K562 (cell line): Measurements from ENCODE around the gene GCNT2. TPM values are rescaled to one million over a fixed set of nuclear protein-coding genes. Genes with fewer than 3 reads are reported as not detected.

Experiments used
- BCL6 ChIP-seq: fragments of 250-450 bp; sonication (Bioruptor Pico); IDR thresholded peaks from 2 replicates; pipeline ENCODE4 v1.4.0; 2020
- ERF ChIP-seq: fragments of 450-650 bp; formaldehyde crosslinking; IDR thresholded peaks from 2 replicates; pipeline ENCODE4 v1.4.0; 2020; ENCODE audit warnings: mild to moderate bottlenecking, mixed read lengths
- ESRRB ChIP-seq: fragments of 250-450 bp; sonication (Bioruptor Pico); IDR thresholded peaks from 2 replicates; pipeline ENCODE4 v1.5.0; 2020; ENCODE audit warnings: mild to moderate bottlenecking, moderate library complexity, borderline replicate concordance
- ETV1 ChIP-seq: fragments of 450-650 bp; conservative IDR thresholded peaks from 2 replicates; pipeline ENCODE4 v1.6.1; 2016; ENCODE audit warnings: missing genetic modification characterization, control low read depth, low read depth, missing compliant biosample characterization
- HDAC8 ChIP-seq: fragments of 450-650 bp; IDR thresholded peaks from 2 replicates; pipeline ENCODE4 v1.6.1; 2016; ENCODE audit warnings: mild to moderate bottlenecking, missing genetic modification characterization, moderate library complexity, missing compliant biosample characterization
- KDM5B ChIP-seq: fragments of 200-600 bp; sonication (generic); IDR thresholded peaks from 2 replicates; pipeline ENCODE4 v1.6.1; 2012; ENCODE audit warnings: low read depth, mild to moderate bottlenecking, moderate library complexity, low read length, control low read depth, inconsistent platforms; ENCODE audit not compliant: insufficient replicate concordance
- KLF16 ChIP-seq: IDR thresholded peaks from 2 replicates; pipeline ENCODE4 v1.6.1; 2016; ENCODE audit warnings: antibody characterized with exemption
- OTX1 ChIP-seq: fragments of 450-650 bp; formaldehyde crosslinking; IDR thresholded peaks from 2 replicates; pipeline ENCODE4 v1.4.0; 2022; ENCODE audit warnings: mild to moderate bottlenecking
- SAP30 ChIP-seq: fragments of 200-600 bp; sonication (generic); IDR thresholded peaks from 2 replicates; pipeline ENCODE4 v1.6.1; 2012; ENCODE audit warnings: borderline replicate concordance, low read depth, mild to moderate bottlenecking, moderate library complexity, low read length, control low read depth, inconsistent platforms; ENCODE audit not compliant: insufficient read depth, poor library complexity, severe bottlenecking
- SRSF3 ChIP-seq: fragments of 200-400 bp; formaldehyde crosslinking; IDR thresholded peaks from 2 replicates; pipeline ENCODE4 v1.6.1; 2016; ENCODE audit warnings: mild to moderate bottlenecking, low read length, moderate library complexity; ENCODE audit not compliant: insufficient read depth
- ZBTB17 ChIP-seq: fragments of 450-650 bp; formaldehyde crosslinking; IDR thresholded peaks from 2 replicates; pipeline ENCODE4 v1.4.0; 2020; ENCODE audit warnings: mild to moderate bottlenecking
- ZKSCAN3 ChIP-seq: fragments of 250-450 bp; sonication (Bioruptor Pico); IDR thresholded peaks from 2 replicates; pipeline ENCODE4 v1.4.0; 2020
- ZNF133 ChIP-seq: fragments of 250-450 bp; sonication (Bioruptor Pico); IDR thresholded peaks from 2 replicates; pipeline ENCODE4 v1.4.0; 2020; ENCODE audit warnings: mild to moderate bottlenecking
- ZNF197 ChIP-seq: fragments of 200-800 bp; sonication (Bioruptor generic); IDR thresholded peaks from 2 replicates; pipeline ENCODE4 v1.6.1; 2016; ENCODE audit warnings: low read depth, missing genetic modification characterization, missing compliant biosample characterization
- ZNF668 ChIP-seq: fragments of 250-450 bp; sonication (Bioruptor Pico); IDR thresholded peaks from 2 replicates; pipeline ENCODE4 v1.8.0; 2022; ENCODE audit warnings: mild to moderate bottlenecking, inconsistent platforms
- polyA plus RNA-seq, 8 experiments: library from polyadenylated mRNA; depleted of rRNA in 4 of 8; stranded (reverse) in 5 of 8; unstranded in 3 of 8; fragments of >200 nt; fragmentation: Nextera tagmentation in 2 of 8; fragmentation: Illumina TruSeq in 1 of 8; extraction: Ambion mirVana in 2 of 8; extraction: Trizol in 1 of 8; gene quantifications; 2 replicates each; pipeline versions ENCODE4 v1.2.1 to v1.2.3, GENCODE V29; 2011 to 2014; ENCODE audit warnings: inconsistent platforms in 1 of 8, missing spikeins in 1 of 8
- total RNA-seq, 7 experiments: library from RNA; depleted of rRNA in 6 of 7; stranded (reverse); fragments of >200 nt in 6 of 7; fragmentation: Illumina TruSeq in 2 of 7; extraction: Trizol in 2 of 7; gene quantifications; 2 replicates each; pipeline versions ENCODE4 v1.2.1 to v1.2.3, GENCODE V29; 2011 to 2021; ENCODE audit warnings: low replicate concordance in 1 of 7
- TF ChIP-seq, protein P1 (sequence below): fragments of 250-450 bp; sonication (Bioruptor Pico); IDR thresholded peaks from 2 replicates; pipeline ENCODE4 v1.5.0; 2020; ENCODE audit warnings: mild to moderate bottlenecking
- TF ChIP-seq, protein P2 (sequence below), 2 experiments: fragments of 250-450 bp in 1 of 2; fragments of 450-650 bp in 1 of 2; sonication (Bioruptor Pico) in 1 of 2; IDR thresholded peaks; 2 replicates each; pipeline versions ENCODE4 v1.6.1 to v1.8.0; 2016 to 2021; ENCODE audit warnings: mild to moderate bottlenecking in 2 of 2, moderate library complexity in 2 of 2, missing compliant biosample characterization in 1 of 2, missing genetic modification characterization in 1 of 2
- TF ChIP-seq, protein P3 (sequence below): sonication (generic); formaldehyde crosslinking; IDR thresholded peaks from 2 replicates; pipeline ENCODE4 v1.8.1; 2023; ENCODE audit warnings: missing genetic modification reagents, mild to moderate bottlenecking, borderline replicate concordance
- TF ChIP-seq, protein P4 (sequence below), 2 experiments: fragments of 200-800 bp in 1 of 2; sonication (Bioruptor generic) in 1 of 2; sonication (generic) in 1 of 2; formaldehyde crosslinking in 1 of 2; IDR thresholded peaks in 1 of 2; conservative IDR thresholded peaks in 1 of 2; 2 replicates each; pipeline versions ENCODE4 v1.5.0 to v1.6.1; 2016 to 2020; ENCODE audit warnings: missing compliant biosample characterization in 1 of 2, missing genetic modification characterization in 1 of 2, missing genetic modification reagents in 1 of 2

The GCNT2 gene
- total and polyA plus RNA-seq, 9 of the 15 experiments (the other 6 are each of a cell fraction or from before 2014, with no cell fraction given) = 0.78 to 2.6 (median 1.6) TPM

DNA sequence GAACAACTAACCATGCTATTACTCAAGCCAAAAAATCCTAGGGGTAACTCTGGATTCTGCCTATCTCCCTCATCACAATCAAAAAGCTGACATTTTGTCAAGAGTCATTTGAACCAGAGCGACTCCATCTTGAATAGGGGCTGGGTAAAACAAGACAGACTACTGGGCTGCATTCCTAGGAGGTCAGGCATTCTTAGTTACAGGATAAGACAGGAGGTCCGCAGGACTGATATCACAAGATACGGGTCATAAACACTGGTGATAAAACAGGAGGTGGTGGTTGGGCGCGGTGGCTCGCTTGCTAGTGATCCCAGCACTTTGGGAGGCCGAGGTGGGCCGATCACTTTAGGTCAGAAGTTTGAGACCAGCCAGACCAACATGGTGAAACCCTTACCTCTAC lies 141.1 kb downstream of the GCNT2 start (continued):
- TF ChIP-seq ETV1 (tag) (0 out of 2 replicates have a peak, but pooled peaks have one; percentile 14), ZBTB17 (CRISPR knock-in tag) (peak; percentile 88), SAP30 (no peak), ZNF197 (peak; percentile 94), ZKSCAN3 (CRISPR knock-in tag) (peak; percentile 52; the same call in 1 of the 2 replicates), ERF (CRISPR knock-in tag) (peak; percentile 93; the same call in 1 of the 2 replicates), HDAC8 (tag) (peak; percentile 76), SRSF3 (no peak), ZNF133 (0 out of 2 replicates have a peak, but pooled peaks have one; percentile 31), ESRRB (CRISPR knock-in tag) (0 out of 2 replicates have a peak, but pooled peaks have one; percentile 50), KLF16 (no peak), OTX1 (peak; percentile 70; the same call in 1 of the 2 replicates), BCL6 (CRISPR knock-in tag) (peak; percentile 91; the same call in 1 of the 2 replicates), ZNF668 (CRISPR knock-in tag) (peak; percentile 84), KDM5B (no peak)
- TF ChIP-seq, protein P1, sequence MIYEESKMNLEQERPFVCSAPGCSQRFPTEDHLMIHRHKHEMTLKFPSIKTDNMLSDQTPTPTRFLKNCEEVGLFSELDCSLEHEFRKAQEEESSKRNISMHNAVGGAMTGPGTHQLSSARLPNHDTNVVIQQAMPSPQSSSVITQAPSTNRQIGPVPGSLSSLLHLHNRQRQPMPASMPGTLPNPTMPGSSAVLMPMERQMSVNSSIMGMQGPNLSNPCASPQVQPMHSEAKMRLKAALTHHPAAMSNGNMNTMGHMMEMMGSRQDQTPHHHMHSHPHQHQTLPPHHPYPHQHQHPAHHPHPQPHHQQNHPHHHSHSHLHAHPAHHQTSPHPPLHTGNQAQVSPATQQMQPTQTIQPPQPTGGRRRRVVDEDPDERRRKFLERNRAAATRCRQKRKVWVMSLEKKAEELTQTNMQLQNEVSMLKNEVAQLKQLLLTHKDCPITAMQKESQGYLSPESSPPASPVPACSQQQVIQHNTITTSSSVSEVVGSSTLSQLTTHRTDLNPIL (CRISPR knock-in tag) = peak; percentile 73; the same call in 1 of the 2 replicates
- TF ChIP-seq, protein P2, sequence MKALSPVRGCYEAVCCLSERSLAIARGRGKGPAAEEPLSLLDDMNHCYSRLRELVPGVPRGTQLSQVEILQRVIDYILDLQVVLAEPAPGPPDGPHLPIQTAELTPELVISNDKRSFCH (CRISPR knock-in tag; IDR thresholded peaks at IDR 0.05) = no peak
- TF ChIP-seq, protein P2 (tag; IDR thresholded peaks at IDR 0.05) = peak; percentile 96
- TF ChIP-seq, protein P3, sequence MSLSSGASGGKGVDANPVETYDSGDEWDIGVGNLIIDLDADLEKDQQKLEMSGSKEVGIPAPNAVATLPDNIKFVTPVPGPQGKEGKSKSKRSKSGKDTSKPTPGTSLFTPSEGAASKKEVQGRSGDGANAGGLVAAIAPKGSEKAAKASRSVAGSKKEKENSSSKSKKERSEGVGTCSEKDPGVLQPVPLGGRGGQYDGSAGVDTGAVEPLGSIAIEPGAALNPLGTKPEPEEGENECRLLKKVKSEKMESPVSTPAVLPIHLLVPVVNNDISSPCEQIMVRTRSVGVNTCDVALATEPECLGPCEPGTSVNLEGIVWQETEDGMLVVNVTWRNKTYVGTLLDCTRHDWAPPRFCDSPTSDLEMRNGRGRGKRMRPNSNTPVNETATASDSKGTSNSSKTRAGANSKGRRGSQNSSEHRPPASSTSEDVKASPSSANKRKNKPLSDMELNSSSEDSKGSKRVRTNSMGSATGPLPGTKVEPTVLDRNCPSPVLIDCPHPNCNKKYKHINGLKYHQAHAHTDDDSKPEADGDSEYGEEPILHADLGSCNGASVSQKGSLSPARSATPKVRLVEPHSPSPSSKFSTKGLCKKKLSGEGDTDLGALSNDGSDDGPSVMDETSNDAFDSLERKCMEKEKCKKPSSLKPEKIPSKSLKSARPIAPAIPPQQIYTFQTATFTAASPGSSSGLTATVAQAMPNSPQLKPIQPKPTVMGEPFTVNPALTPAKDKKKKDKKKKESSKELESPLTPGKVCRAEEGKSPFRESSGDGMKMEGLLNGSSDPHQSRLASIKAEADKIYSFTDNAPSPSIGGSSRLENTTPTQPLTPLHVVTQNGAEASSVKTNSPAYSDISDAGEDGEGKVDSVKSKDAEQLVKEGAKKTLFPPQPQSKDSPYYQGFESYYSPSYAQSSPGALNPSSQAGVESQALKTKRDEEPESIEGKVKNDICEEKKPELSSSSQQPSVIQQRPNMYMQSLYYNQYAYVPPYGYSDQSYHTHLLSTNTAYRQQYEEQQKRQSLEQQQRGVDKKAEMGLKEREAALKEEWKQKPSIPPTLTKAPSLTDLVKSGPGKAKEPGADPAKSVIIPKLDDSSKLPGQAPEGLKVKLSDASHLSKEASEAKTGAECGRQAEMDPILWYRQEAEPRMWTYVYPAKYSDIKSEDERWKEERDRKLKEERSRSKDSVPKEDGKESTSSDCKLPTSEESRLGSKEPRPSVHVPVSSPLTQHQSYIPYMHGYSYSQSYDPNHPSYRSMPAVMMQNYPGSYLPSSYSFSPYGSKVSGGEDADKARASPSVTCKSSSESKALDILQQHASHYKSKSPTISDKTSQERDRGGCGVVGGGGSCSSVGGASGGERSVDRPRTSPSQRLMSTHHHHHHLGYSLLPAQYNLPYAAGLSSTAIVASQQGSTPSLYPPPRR (CRISPR knock-in tag) = no peak
- TF ChIP-seq, protein P4, sequence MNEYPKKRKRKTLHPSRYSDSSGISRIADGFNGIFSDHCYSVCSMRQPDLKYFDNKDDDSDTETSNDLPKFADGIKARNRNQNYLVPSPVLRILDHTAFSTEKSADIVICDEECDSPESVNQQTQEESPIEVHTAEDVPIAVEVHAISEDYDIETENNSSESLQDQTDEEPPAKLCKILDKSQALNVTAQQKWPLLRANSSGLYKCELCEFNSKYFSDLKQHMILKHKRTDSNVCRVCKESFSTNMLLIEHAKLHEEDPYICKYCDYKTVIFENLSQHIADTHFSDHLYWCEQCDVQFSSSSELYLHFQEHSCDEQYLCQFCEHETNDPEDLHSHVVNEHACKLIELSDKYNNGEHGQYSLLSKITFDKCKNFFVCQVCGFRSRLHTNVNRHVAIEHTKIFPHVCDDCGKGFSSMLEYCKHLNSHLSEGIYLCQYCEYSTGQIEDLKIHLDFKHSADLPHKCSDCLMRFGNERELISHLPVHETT (CRISPR knock-in tag; conservative IDR thresholded peaks at IDR 0.05 in 1 of 2, IDR thresholded peaks at IDR 0.05 in 1 of 2) = peak in 1 of 2 experiments; percentile 96; a peak in 2 of 4 replicates
